Activated T-helper 1 cell treated with anti-CD3 and anti-CD28 coated beads, Interleukin-12 subunit alpha, Interleukin-12 subunit beta, Interleukin-2, Interleukin-4 antibody, amounts not matched to agents 30 ng/mL and 10 ng/mL and 1 ng/mL, durations not matched to agents 14 hours and 24 hours and 36 hours (primary cell): ENCODE results near the gene TCF23. TPM values are rescaled to one million over a fixed set of nuclear protein-coding genes. Genes with fewer than 3 reads are reported as not detected.
"Not testable (repeated sequence)": the region's sequence is repeated elsewhere in the genome, so short reads cannot be mapped to it uniquely, and the experiment has no call there.

Experiments
- DNase-seq: peaks from one replicate; pipeline ENCODE4 v3.0.0; 2021; ENCODE audit warnings: low spot score
- H3K27ac Mint-ChIP-seq: one replicate; pipeline ENCODE4 v1.8.0; 2021; ENCODE audit warnings: mild to moderate bottlenecking, mixed read lengths
- H3K27me3 Mint-ChIP-seq: one replicate; pipeline ENCODE4 v1.8.0; 2022; ENCODE audit warnings: mild to moderate bottlenecking, moderate library complexity, mixed read lengths; ENCODE audit not compliant: insufficient read depth
- H3K36me3 Mint-ChIP-seq: one replicate; pipeline ENCODE4 v1.8.0; 2021; ENCODE audit warnings: low read depth, mixed read lengths
- H3K4me1 Mint-ChIP-seq: one replicate; pipeline ENCODE4 v1.8.0; 2021; ENCODE audit warnings: low read depth, mixed read lengths
- H3K4me3 Mint-ChIP-seq: one replicate; pipeline ENCODE4 v1.8.0; 2021; ENCODE audit warnings: mild to moderate bottlenecking, moderate library complexity, mixed read lengths
- H3K9me3 Mint-ChIP-seq: one replicate; pipeline ENCODE4 v1.8.0; 2021; ENCODE audit warnings: mixed read lengths
- intact Hi-C: fragments of 100-400 bp; cut with micrococcal nuclease; formaldehyde crosslinking; loops from one replicate; pipeline ENCODE4 v1.15.1; 2024
- total RNA-seq: library from RNA; stranded (reverse); gene quantifications from 2 replicates; pipeline ENCODE4 v1.2.3, GENCODE V29; 2022

TCF23 gene
- total RNA-seq, result not detected in 2 replicates

DNA sequence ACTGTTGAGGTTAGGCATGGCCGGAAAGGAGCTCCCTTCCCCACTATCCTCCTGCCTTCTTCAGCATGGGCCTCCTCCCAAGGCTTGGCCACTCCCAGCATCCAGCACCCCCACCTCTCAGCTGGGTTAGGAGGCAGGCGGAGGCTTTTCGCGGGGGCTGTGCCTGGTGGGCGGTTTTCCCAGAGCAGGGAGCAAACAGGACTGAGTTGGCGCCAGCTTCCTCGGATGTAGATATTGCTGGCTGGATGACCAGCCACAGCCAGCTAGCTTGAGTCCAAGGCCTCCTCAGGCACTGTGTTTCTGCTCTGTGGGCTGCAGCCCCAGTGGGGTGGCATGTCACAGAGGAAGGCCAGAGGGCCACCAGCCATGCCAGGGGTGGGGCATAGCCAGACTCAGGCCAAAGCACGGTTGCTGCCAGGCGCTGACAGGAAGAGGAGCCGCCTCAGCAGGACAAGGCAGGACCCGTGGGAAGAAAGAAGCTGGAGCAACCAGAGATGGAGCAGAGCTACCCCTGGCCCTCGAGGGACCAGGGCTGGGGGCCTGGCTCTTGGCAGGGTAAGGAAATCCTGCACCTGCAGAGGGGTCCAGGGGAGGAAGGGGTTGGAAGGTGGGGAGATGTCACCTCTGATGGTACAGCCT, at the start of gene TCF23:
TCF23 (plus strand) TSS at position 204 of the 639 bp plus-strand sequence; CDS start at position 334, 130 bp downstream.
- H3K4me1 Mint-ChIP-seq, result no peaks in the 10 kb centered on the region
- no peak within 1 kb of the TSS for H3K27ac Mint-ChIP-seq
- DNase-seq, result no peak
- no peak within 1 kb of the TSS for H3K4me3 Mint-ChIP-seq
- H3K9me3 Mint-ChIP-seq, result no peaks in the 10 kb centered on the region
- intact Hi-C loops, result no loop called here
- peaks cover 12% of the 10 kb centered on the region for H3K27me3 Mint-ChIP-seq
- no peaks in the 10 kb centered on the region for H3K36me3 Mint-ChIP-seq

- Mint-ChIP-seq H3K36me3 (no peaks in the 10 kb centered on the region), H3K4me3 (no peak overlapping the region), H3K9me3 (no peaks in the 10 kb centered on the region), H3K4me1 (peaks cover 16% of the 10 kb centered on the region), H3K27me3 (no peaks in the 10 kb centered on the region), H3K27ac (no peak overlapping the region)
- DNase-seq, result no peak
- intact Hi-C loops, result no loop called here
Measured at GRCh38 chr2:27099334-27099955, 49.4 kb upstream of the TCF23 start.

DNA sequence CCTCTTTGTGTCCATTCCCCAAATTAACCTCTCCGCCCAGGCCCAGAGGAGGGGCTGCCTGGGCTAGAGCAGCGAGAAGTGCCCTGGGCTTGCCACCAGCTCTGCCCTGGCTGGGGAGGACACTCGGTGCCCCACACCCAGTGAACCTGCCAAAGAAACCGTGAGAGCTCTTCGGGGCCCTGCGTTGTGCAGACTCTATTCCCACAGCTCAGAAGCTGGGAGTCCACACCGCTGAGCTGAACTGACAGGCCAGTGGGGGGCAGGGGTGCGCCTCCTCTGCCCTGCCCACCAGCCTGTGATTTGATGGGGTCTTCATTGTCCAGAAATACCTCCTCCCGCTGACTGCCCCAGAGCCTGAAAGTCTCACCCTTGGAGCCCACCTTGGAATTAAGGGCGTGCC, 48.8 kb upstream of the TCF23 start:
- DNase-seq, result no peak
- H3K4me1 Mint-ChIP-seq, result peaks cover 16% of the 10 kb centered on the region
- H3K9me3 Mint-ChIP-seq, result no peaks in the 10 kb centered on the region
- intact Hi-C loops, result no loop called here
- H3K27ac Mint-ChIP-seq, result no peak overlapping the region
- H3K36me3 Mint-ChIP-seq, result no peaks in the 10 kb centered on the region
- peaks cover under 1% of the 10 kb centered on the region for H3K27me3 Mint-ChIP-seq
- no peak overlapping the region for H3K4me3 Mint-ChIP-seq

DNA sequence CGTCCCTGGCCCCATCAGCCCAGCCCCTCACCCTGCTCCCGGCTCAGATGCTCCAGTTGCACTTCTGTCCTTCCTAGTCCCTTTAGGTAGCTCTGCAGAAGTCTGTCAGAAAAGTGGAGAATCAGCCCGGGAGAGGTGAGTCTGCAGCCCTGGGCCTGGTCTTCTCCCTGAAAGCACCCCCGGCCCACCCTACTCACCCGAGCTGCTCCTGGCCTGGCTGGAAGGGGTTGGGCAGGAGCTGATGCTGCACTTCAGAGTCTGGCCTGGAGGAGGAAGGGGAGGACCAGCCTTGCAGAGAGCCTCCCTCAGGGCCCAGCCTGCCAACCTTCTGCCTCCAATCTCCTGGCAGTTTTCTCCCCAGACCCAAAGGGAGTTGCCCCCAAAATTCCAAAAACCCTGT, 46.5 kb upstream of the TCF23 start:
- peaks cover 2% of the 10 kb centered on the region for H3K27me3 Mint-ChIP-seq
- DNase-seq, result no peak
- no peaks in the 10 kb centered on the region for H3K9me3 Mint-ChIP-seq
- no peaks in the 10 kb centered on the region for H3K36me3 Mint-ChIP-seq
- no peaks in the 10 kb centered on the region for H3K4me1 Mint-ChIP-seq
- intact Hi-C loops, result no loop called here
- no peak overlapping the region for H3K27ac Mint-ChIP-seq
- no peak overlapping the region for H3K4me3 Mint-ChIP-seq

GRCh38 chr2:27105981-27106380, 42.8 kb upstream of the TCF23 start:
- Mint-ChIP-seq H3K27me3 (peaks cover 7% of the 10 kb centered on the region), H3K4me3 (no peak overlapping the region), H3K27ac (no peak overlapping the region), H3K9me3 (no peaks in the 10 kb centered on the region), H3K4me1 (no peaks in the 10 kb centered on the region), H3K36me3 (no peaks in the 10 kb centered on the region)
- intact Hi-C loops, result no loop called here
- no peak for DNase-seq

DNA sequence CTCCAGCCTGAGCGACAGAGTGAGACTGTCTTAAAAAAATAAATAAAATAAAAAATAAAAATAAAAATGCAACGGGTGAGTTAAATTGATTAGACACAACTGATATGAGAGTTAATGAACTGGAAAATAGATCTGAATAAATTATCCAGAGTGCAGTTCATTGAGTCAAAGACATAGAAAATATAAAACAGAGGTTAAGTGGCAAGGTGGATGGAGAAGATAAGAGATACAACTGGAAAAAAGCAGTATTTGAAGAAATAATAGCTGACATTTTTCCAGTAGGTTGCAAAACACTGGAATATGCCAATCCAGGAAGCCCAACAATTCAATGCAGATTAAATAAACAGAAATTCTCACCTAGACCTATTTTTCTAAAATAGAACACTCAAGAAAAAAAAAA, 40.6 kb upstream of the TCF23 start:
- no peaks in the 10 kb centered on the region for H3K9me3 Mint-ChIP-seq
- peaks cover 9% of the 10 kb centered on the region for H3K27me3 Mint-ChIP-seq
- no peak overlapping the region for H3K4me3 Mint-ChIP-seq
- H3K4me1 Mint-ChIP-seq, result no peaks in the 10 kb centered on the region
- H3K27ac Mint-ChIP-seq, result no peak overlapping the region
- H3K36me3 Mint-ChIP-seq, result no peaks in the 10 kb centered on the region
- intact Hi-C loops, result no loop called here
- DNase-seq, result no peak

GRCh38 chr2:27109083-27109482, 39.7 kb upstream of the TCF23 start:
- no peak overlapping the region for H3K27ac Mint-ChIP-seq
- H3K4me1 Mint-ChIP-seq, result no peaks in the 10 kb centered on the region
- peaks cover 9% of the 10 kb centered on the region for H3K27me3 Mint-ChIP-seq
- H3K36me3 Mint-ChIP-seq, result no peaks in the 10 kb centered on the region
- DNase-seq, result no peak
- no peak overlapping the region for H3K4me3 Mint-ChIP-seq
- H3K9me3 Mint-ChIP-seq, result no peaks in the 10 kb centered on the region
- intact Hi-C loops, result no loop called here

DNA sequence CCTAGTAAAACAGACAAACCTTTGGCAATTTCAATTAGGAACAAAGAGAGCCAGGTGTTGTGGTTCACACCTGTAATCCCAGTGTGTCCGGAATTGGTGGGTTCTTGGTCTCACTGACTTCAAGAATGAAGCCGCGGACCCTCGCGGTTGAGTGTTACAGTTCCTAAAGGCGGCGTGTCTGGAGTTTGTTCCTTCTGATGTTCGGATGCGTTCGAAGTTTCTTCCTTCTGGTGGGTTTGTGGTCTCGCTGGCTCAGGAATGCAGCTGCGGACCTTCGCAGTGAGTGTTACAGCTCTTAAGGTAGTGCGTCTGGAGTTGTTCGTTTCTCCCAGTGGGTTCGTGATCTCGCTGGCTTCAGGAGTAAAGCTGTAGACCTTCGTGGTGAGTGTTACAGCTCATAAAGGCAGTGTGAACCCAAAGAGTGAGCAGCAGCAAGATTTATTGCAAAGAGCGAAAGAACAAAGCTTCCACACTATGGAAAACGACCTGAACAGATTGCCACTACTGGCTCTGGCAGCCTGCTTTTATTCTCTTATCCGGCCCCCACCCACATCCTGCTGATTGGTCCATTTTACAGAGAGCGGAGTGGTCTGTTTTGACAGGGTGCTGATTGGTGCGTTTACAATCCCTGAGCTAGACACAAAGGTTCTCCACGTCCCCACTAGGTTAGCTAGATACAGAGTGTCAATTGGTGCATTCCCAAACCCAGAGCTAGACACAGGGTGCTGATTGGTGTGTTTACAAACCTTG, 38.0 kb upstream of the TCF23 start:
- H3K9me3 Mint-ChIP-seq, H3K27ac Mint-ChIP-seq, H3K4me3 Mint-ChIP-seq, DNase-seq, H3K27me3 Mint-ChIP-seq, H3K4me1 Mint-ChIP-seq, H3K36me3 Mint-ChIP-seq, intact Hi-C loops: not testable (repeated sequence)

DNA sequence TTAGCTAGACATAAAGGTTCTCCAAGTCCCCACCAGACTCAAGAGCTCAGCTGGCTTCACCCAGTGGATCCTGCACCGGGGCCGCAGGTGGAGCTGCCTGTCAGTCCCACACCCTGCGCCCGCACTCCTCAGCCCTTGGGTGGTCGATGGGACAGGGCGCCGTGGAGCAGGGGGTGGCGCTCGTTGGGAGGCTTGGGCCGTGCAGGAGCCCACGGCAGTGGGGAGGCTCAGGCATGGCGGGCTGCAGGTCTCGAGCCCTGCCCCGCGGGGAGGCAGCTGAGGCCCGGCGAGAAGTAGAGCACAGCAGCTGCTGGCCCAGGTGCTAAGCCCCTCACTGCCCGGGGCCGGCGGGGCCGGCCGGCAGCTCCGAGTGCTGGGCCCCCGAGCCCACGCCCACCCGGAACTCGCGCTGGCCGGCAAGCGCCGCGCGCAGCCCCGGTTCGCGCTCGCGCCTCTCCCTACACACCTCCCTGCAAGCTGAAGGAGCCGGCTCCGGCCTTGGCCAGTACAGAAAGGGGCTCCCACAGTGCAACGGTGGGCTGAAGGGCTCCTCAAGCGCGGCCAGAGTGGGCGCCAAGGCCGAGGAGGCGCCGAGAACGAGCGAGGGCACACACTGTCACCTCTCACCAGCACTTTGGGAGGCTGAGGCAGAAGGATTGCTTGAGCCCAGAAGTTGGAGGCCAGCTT, 37.3 kb upstream of the TCF23 start:
- H3K4me1 Mint-ChIP-seq, H3K27ac Mint-ChIP-seq, DNase-seq, H3K9me3 Mint-ChIP-seq, H3K4me3 Mint-ChIP-seq, intact Hi-C loops, H3K36me3 Mint-ChIP-seq, H3K27me3 Mint-ChIP-seq: not testable (repeated sequence)

- Mint-ChIP-seq H3K4me1 (peaks cover 11% of the 10 kb centered on the region), H3K27ac (no peak overlapping the region), H3K27me3 (peaks cover 25% of the 10 kb centered on the region), H3K36me3 (no peaks in the 10 kb centered on the region), H3K9me3 (no peaks in the 10 kb centered on the region), H3K4me3 (no peak overlapping the region)
- no peak for DNase-seq
- intact Hi-C loops, result no loop called here
Measured at GRCh38 chr2:27115519-27115918, 33.3 kb upstream of the TCF23 start.

DNA sequence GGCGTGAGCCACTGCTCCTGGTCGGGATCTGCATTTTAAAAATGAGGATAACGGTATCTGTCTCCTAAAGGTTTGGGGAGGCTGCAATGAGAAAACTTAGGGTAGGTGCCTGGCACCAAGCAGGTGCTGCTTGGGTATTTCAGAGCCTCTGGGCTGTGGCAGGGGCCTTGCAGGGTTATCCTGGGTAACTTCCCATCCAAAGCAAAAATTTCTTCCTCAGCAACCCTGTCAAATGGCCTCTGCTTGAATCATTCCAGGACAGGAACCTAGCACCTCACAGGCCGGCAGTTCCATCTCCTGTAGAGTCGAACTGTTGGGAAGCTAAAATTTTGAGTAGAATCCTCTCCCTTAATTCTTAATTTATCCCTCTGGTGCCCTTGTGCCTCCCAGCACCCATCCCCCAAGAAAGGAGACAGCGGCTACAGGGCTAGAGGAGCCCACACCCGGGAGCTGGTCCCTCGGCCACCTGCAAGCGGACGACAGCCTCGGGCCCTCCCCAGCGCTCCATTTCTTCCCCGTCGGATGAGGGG, 30.7 kb upstream of the TCF23 start:
- H3K27ac Mint-ChIP-seq, result no peak overlapping the region
- peaks cover 14% of the 10 kb centered on the region for H3K4me1 Mint-ChIP-seq
- H3K9me3 Mint-ChIP-seq, result no peaks in the 10 kb centered on the region
- H3K36me3 Mint-ChIP-seq, result no peaks in the 10 kb centered on the region
- intact Hi-C loops, result no loop called here
- peaks cover 38% of the 10 kb centered on the region for H3K27me3 Mint-ChIP-seq
- H3K4me3 Mint-ChIP-seq, result peak overlapping the region; percentile 73
- DNase-seq, result no peak

GRCh38 chr2:27118525-27119329, 30.1 kb upstream of the TCF23 start, which contains the start of gene CGREF1:
Gene CGREF1, minus strand, starts transcription at chr2:27119128. Its CDS starts 14,762 bp downstream, at chr2:27104366.
- DNase-seq, result no peak
- Mint-ChIP-seq H3K27ac (peak within 1 kb of the TSS; percentile 31), H3K36me3 (no peaks in the 10 kb centered on the region), H3K27me3 (peaks cover 42% of the 10 kb centered on the region), H3K9me3 (no peaks in the 10 kb centered on the region), H3K4me3 (peak within 1 kb of the TSS; percentile 81), H3K4me1 (peaks cover 18% of the 10 kb centered on the region)
- intact Hi-C loops, result loop anchor here (1.0 kb wide), 1 partner anchor 16 kb away; the partner anchor contains the start of gene PREB
